Measurements from ENCODE around the gene HSPA8. TPM values are rescaled to one million over a fixed set of nuclear protein-coding genes. Genes with fewer than 3 reads are reported as not detected.
"Not testable (repeated sequence)": the region's sequence is repeated elsewhere in the genome, so short reads cannot be mapped to it uniquely, and the experiment has no call there.

The HSPA8 gene
- polyA plus RNA-seq, 4 donors, result 1,290 to 1,383 (median 1,347) TPM

DNA sequence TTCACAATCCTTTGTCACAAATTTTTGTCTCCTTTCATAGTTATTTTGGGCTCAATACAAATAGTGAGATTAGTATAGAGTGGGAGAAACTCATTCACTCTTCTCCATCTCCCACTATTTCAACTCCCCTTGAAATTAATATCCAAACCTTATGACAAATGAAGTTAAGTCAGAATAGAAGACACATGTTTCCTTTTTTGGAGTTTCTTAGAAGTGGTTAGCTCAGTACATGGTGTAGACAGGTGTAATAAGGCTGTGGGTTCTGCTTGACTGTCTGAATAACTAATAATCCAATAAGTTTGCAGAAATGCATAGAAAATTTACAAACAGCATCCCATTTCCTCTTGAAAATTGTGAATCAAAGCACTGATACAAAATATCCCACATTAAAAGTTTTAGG is 10.8 kb upstream of the HSPA8 start:
- DNase-seq (ENCODE audit: low read depth in 4 of 4, low spot score in 3 of 4), result no peak

GRCh38 chr11:123072332-123072761 is 10.4 kb upstream of the HSPA8 start:
- no peak for DNase-seq (ENCODE audit: low read depth in 4 of 4, low spot score in 3 of 4)

GRCh38 chr11:123069908-123070821 is 8.2 kb upstream of the HSPA8 start:
- no peak for DNase-seq (ENCODE audit: low read depth in 4 of 4, low spot score in 3 of 4)

DNA sequence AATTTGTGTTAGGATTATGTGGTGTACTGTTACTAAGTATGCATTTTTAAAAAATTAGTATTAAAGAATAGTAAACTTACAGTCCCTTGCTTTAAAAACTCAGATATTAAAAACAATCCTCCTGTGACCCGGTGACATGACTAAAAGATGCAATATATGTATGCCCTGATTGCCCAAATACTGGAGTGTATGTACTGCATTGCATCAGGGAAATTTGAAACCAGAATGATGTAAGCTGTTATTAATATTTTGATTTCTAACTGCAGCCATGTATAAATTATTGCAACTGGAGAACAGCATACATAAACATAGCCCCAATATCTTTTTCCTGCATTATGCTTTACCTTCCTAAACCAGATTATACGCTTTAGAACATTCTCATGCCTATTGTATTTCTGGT is 3.7 kb upstream of the HSPA8 start:
- no peak for DNase-seq (ENCODE audit: low read depth in 4 of 4, low spot score in 3 of 4)

DNA sequence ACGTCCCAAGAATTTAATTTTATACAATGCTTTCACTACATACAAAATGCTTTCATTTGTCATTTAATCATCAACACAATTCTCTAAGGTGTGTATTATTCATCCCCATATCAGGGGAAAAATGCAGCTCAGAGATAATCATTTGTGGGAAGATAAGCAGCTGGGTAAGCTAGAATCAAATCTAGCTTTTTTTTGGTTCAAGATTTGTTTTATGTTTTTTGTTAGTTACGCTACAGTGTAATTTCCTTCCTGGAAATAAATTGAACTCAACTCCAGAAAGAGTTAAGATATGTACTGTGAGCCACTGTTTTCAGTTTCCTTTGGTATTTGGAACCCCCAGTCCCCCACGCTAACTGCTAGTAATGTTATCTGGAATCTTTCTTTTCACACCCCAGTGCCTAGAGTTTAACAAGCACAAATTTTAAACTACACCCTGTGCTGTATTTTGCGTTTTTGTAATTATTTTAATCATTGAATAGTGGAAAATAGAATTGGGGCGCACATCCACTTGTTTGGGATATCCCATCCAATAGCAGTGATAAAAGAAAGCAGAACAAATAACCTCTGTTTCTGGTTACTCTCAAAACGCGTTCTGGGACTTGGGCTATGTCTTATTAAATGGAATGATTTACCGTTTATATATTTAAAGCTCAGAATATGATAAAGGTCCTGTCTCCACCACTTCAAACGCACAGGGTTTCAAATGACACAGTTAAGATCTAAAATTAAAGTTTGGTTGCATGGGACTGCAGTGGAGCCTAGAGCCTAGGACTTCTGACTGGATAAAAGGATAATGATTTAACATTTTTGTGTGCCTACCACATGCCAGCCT is 2.1 kb upstream of the HSPA8 start:
- DNase-seq (ENCODE audit: low read depth in 4 of 4, low spot score in 3 of 4), result no peak

DNA sequence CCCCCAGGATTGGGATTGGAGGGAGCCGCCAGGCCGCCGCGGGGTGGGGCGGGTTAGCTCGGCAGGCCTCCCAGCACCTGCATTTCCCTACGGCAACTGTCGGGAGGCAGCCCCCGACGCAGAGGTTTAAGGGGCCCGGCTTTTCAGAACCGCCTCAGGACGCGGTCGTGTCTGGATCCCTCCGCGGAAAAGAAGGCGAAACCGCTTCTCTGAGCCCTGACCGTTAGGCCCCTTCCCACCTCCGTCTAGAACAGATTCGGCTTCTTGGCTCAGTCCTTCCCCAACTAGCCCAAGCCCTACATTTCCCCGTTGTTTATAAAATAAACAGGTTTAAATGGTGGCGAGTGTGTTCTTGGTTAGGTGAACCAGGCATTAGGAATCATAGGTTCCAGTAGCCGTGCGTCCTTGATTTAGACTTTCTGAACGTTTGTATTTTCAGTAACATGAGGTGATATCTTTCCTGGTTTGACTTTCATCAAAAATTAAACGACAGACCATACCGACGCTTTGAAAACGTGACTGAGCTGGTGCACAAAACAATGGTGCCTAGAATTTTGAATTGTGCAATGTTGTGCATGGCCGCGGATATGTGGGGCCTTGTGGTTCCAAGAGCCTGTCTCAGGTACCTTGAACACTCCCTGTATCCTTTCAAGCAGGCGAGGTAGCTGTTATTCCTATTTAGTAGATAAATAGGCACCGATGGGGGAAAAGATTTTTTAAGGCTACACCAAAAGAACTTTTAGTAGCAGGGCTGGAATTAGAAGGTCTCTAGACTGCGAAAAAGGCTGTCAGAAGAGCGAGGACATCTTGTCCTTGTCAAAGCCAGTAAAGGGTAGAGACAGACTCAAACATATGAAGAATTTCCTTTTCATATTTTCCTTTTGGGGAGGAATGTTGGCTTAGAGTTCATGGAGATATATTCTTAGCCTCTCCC is 1.2 kb upstream of the HSPA8 start:
- peak in 3 of 4 donors; percentile 51 to 65 (median 55) for DNase-seq (ENCODE audit: low read depth in 4 of 4, low spot score in 3 of 4)

- peak; percentile 98 for DNase-seq (ENCODE audit: low read depth in 4 of 4, low spot score in 3 of 4)
Measured at GRCh38 chr11:123062158-123062891, 389 bp upstream of the HSPA8 start.

- no peak for DNase-seq (ENCODE audit: low read depth in 4 of 4, low spot score in 3 of 4)
Measured at GRCh38 chr11:123060277-123061000, 1.5 kb downstream of the HSPA8 start.

- not testable (repeated sequence) for DNase-seq (ENCODE audit: low read depth in 4 of 4, low spot score in 3 of 4)
Measured at GRCh38 chr11:123059041-123059920, 2.7 kb downstream of the HSPA8 start.

GRCh38 chr11:123057661-123058305 is 4.2 kb downstream of the HSPA8 start:
- no peak for DNase-seq (ENCODE audit: low read depth in 4 of 4, low spot score in 3 of 4)

DNA sequence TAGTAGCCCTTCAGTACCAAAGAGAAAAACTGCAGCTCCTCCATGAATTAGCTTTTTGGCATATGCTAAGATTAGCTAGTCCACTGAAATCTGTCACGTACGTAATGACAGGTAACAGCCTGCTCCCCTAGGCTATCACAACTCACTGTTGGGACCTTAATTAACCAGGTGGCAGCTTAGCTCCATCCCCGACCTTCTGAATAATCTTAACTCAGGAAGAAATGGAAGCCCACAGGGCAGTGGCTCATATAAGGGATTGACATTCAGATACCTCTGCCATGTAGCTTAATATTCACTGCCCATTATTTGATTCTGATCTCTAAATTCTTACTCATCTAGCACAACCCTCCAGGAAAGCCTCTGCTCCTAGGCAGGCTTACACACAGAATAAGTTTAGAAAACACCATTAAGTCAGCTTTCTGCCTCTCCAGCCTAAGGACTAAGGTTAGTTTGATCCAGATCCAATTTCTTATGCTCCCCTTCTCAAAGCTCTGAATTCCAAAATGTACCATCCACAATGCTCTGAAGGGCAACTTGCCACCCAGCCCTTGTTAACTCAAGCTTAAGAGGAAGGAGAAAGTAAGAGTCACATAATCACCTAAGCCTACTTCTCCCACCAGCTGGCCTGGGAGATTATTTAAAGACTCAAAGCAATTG is 5.0 kb downstream of the HSPA8 start:
- no peak for DNase-seq (ENCODE audit: low read depth in 4 of 4, low spot score in 3 of 4)

GRCh38 chr11:123055191-123055901 is 6.6 kb downstream of the HSPA8 start:
- no peak for DNase-seq (ENCODE audit: low read depth in 4 of 4, low spot score in 3 of 4)

- peak in 3 of 4 donors; percentile 49 to 65 (median 60) for DNase-seq (ENCODE audit: low read depth in 4 of 4, low spot score in 3 of 4)
Measured at GRCh38 chr11:123054301-123055065, 7.5 kb downstream of the HSPA8 start.

DNA sequence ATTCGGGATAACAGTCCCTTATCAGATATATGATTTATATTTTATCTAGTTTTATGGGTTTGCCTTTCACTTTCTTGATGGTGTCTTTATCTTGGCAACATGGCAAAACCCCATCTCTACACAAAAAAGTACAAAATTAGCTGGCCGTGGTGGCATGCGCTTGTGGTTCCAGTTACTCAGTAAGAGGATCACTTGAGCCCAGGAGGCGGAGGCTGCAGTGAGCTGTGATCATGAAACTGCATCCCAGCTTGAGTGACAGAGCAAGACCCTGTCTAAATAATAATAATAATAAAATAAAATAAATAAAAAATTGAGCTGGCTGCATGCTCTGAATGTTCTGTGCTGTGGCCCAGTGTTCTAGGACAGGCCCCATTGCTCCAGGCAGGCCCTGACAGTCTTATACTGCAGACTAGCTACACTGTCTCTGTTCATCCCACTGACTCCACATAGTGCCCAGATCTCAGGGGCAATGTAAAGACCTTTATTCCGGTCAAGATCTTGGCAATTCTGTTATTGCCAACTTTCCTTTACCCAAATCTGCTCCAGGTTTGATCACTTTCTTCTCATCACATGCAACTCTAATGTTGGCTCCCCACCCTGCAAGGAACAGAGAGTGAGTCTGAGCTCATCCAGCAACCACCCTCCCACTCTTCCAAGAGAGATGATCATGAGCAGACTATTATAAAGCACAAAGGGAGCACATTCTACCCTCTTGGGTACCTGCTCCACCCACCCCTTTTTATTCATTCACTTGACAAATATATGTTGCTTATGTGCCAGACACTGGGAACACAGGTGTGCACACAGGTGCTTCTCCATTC is 8.8 kb downstream of the HSPA8 start:
- DNase-seq (ENCODE audit: low read depth in 4 of 4, low spot score in 3 of 4), result no peak

- no peak for DNase-seq (ENCODE audit: low read depth in 4 of 4, low spot score in 3 of 4)
Measured at GRCh38 chr11:123051634-123052033, 10.3 kb downstream of the HSPA8 start.
